ENCODE measurements around the gene STRIP2. TPM values are rescaled to one million over a fixed set of nuclear protein-coding genes. Genes with fewer than 3 reads are reported as not detected.

STRIP2 gene, protein sequence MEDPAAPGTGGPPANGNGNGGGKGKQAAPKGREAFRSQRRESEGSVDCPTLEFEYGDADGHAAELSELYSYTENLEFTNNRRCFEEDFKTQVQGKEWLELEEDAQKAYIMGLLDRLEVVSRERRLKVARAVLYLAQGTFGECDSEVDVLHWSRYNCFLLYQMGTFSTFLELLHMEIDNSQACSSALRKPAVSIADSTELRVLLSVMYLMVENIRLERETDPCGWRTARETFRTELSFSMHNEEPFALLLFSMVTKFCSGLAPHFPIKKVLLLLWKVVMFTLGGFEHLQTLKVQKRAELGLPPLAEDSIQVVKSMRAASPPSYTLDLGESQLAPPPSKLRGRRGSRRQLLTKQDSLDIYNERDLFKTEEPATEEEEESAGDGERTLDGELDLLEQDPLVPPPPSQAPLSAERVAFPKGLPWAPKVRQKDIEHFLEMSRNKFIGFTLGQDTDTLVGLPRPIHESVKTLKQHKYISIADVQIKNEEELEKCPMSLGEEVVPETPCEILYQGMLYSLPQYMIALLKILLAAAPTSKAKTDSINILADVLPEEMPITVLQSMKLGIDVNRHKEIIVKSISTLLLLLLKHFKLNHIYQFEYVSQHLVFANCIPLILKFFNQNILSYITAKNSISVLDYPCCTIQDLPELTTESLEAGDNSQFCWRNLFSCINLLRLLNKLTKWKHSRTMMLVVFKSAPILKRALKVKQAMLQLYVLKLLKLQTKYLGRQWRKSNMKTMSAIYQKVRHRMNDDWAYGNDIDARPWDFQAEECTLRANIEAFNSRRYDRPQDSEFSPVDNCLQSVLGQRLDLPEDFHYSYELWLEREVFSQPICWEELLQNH
- 1 to 10 TPM in 1 of 4 donors, under 1 TPM in 2, not detected in 1; 0.22 to 1.3 (median 0.95) TPM for polyA plus RNA-seq
- long read RNA-seq, donor 1 = 0 reads
- long read RNA-seq, donor 2 = 0 reads
- long read RNA-seq, donor 3 = 0 reads
- long read RNA-seq, donor 4 = 0 reads
- long read RNA-seq, donor 5 = 0 reads
- long read RNA-seq, donor 6 = 0 reads
- long read RNA-seq, donor 7, full-length matches to known transcripts = 7 of 330 reads
- long read RNA-seq, donor 7, partial matches to known transcripts = 323 of 330 reads
- long read RNA-seq, donor 7, other reads (novel, unspliced or antisense) = 0 of 330 reads
- long read RNA-seq, donor 8, full-length matches to known transcripts = 1 of 1 reads
- long read RNA-seq, donor 8, partial matches to known transcripts = 0 of 1 reads
- long read RNA-seq, donor 8, other reads (novel, unspliced or antisense) = 0 of 1 reads
- long read RNA-seq, donor 9 = 0 reads
- long read RNA-seq, donor 10, partial matches to known transcripts = 7 of 7 reads
- long read RNA-seq, donor 10, other reads (novel, unspliced or antisense) = 0 of 7 reads

DNA sequence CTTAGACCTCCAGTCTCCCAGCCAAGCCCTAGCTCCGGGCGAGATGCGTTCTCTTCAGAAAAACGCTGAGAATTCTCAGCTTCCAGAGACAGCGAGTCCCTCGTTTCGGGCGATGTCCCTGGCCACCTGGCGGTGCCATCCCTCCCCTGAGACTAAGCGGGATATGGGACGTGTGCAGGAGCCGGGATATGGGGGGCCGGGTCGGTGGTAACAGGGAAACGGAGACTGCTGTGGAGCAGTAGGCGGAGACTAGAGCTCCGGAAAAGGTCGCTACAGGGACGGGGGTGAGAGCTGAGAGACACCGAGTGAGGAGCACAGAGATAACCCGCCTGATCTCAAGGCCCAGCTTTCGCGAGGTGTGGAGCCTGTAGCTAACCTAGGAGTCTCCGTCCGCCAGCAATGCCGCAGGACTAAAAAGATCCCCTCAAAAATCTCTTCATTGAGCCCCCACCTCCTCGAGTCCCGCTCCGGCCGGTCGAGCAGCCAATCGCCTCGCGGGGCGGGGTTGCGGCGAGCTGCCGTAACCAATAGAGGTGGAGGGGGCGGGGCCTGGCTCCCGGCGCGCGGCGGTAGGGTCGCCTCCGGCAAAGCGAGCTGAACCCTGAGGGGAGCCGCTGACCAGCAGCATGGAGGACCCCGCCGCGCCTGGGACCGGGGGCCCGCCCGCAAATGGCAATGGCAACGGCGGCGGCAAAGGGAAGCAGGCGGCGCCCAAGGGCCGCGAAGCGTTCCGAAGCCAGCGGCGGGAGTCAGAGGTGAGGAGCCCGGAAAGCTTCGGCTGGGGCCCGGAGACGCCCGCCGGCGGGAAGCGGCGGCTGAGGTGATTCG is at the start of gene STRIP2:
Gene STRIP2, plus strand, starts transcription at position 586 of the 828 bp plus-strand sequence. Its CDS starts 41 bp downstream, at position 627.
- Histone ChIP-seq H3K9me3 (ENCODE audit: control insufficient read depth in 2 of 2, insufficient read depth in 1 of 2, low read depth in 1 of 2, low read length in 1 of 2) (no peaks in the 10 kb centered on the region), H3K27ac (ENCODE audit: low read depth in 1 of 3, low read length in 2 of 3) (peak within 1 kb of the TSS in 2 of 3 donors; percentile 39 to 66), H3K4me1 (ENCODE audit: control insufficient read depth in 3 of 3, insufficient read depth in 2 of 3, low read depth in 1 of 3, low read length in 2 of 3) (peaks cover 0 to 10% (median 8%) of the 10 kb centered on the region in 3 donors), H3K36me3 (ENCODE audit: control insufficient read depth in 3 of 3, insufficient read depth in 2 of 3, low read depth in 1 of 3, low read length in 3 of 3) (no peaks in the 10 kb centered on the region), H3K27me3 (ENCODE audit: control insufficient read depth in 3 of 3, insufficient read depth in 3 of 3, low read length in 3 of 3) (peaks cover 3 to 35% (median 4%) of the 10 kb centered on the region in 3 donors), H3K4me3 (ENCODE audit: low read depth in 1 of 3, low read length in 3 of 3) (peak within 1 kb of the TSS; percentile 70 to 76 (median 74))
- whole genome bisulfite sequencing, 3 donors = 0 to 1% (median 1%) methylated on average over 63 to 75 of the region's 75 CpGs
- DNase-seq = peak; percentile 83 to 93
- FAIRE-seq = no peak

DNA sequence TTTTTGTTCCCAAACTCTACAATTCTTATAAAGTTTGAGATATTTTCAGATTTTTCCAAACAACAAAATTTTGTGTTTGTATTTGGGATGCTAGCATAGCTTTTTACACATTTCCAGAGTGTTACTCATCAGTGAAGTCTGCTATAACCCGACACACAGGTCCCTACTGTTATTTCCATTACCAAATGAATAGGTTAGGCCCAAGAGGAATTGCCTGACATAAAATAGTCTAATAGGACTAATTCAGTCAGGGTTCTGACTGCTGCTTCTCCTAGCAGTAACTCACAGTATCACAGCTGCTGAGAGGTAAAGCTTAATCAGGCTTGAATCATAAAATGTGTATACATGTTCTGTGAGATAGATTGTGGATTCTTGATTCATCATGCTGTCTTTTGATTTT is 49.1 kb upstream of the STRIP2 start:
- Histone ChIP-seq H3K36me3 (ENCODE audit: control insufficient read depth in 3 of 3, insufficient read depth in 2 of 3, low read depth in 1 of 3, low read length in 3 of 3) (peaks cover 0 to 12% (median 9%) of the 10 kb centered on the region in 3 donors), H3K9me3 (ENCODE audit: control insufficient read depth in 2 of 2, insufficient read depth in 1 of 2, low read depth in 1 of 2, low read length in 1 of 2) (no peaks in the 10 kb centered on the region), H3K27me3 (ENCODE audit: control insufficient read depth in 3 of 3, insufficient read depth in 3 of 3, low read length in 3 of 3) (no peaks in the 10 kb centered on the region), H3K27ac (ENCODE audit: low read depth in 1 of 3, low read length in 2 of 3) (no peak overlapping the region), H3K4me1 (ENCODE audit: control insufficient read depth in 3 of 3, insufficient read depth in 2 of 3, low read depth in 1 of 3, low read length in 2 of 3) (no peaks in the 10 kb centered on the region), H3K4me3 (ENCODE audit: low read depth in 1 of 3, low read length in 3 of 3) (no peak overlapping the region)
- WGBS, 3 donors = 79 to 93% (median 84%) methylated on average over 1 of the region's 1 CpG
- FAIRE-seq (no peak), DNase-seq (no peak)

DNA sequence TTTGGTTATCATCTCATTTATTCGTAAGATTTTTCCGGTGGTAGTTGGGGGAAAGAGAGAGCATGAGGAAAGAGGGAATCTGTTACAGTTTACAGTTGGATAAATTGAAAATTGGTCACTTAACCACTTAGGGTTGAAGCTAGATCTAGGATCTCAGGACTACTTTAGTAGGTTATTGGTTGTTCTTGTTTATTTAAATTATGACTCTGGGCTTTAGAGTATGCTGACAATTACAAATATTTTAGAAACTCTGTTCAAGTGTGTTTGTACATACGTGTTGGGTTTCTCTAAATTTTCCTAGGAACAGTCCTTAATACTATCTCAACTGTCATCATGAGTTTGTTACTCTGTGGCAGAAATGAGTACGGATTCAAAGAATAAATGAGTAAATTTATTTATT is 48.6 kb upstream of the STRIP2 start:
- Histone ChIP-seq H3K27me3 (ENCODE audit: control insufficient read depth in 3 of 3, insufficient read depth in 3 of 3, low read length in 3 of 3) (no peaks in the 10 kb centered on the region), H3K36me3 (ENCODE audit: control insufficient read depth in 3 of 3, insufficient read depth in 2 of 3, low read depth in 1 of 3, low read length in 3 of 3) (peaks cover 0 to 14% (median 9%) of the 10 kb centered on the region in 3 donors), H3K4me1 (ENCODE audit: control insufficient read depth in 3 of 3, insufficient read depth in 2 of 3, low read depth in 1 of 3, low read length in 2 of 3) (peaks cover 0 to 2% (median 0%) of the 10 kb centered on the region in 3 donors), H3K27ac (ENCODE audit: low read depth in 1 of 3, low read length in 2 of 3) (no peak overlapping the region), H3K9me3 (ENCODE audit: control insufficient read depth in 2 of 2, insufficient read depth in 1 of 2, low read depth in 1 of 2, low read length in 1 of 2) (no peaks in the 10 kb centered on the region), H3K4me3 (ENCODE audit: low read depth in 1 of 3, low read length in 3 of 3) (no peak overlapping the region)
- WGBS, 3 donors = 93 to 96% (median 94%) methylated on average over 4 of the region's 4 CpGs
- FAIRE-seq = no peak
- DNase-seq = no peak

DNA sequence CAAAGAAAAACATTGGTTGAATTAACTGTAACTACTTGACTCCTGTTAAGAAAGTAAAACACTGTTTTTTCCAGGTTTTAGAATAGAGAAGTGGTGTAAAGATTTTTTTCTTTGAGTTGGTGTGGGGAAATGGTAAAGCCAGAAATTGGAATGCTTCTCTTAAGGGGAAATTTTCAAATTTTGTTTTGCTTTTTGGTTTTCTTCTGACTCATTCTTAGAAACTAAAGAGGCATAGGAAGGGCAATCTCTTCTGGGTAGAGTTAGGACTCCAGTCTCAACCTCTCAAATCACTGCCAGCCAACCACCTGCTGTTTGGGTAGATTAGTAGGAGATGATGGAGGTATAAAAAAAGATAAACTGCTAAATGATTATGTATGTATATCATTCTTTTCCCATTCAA is 47.7 kb upstream of the STRIP2 start:
- no peak overlapping the region for H3K27ac ChIP-seq (ENCODE audit: low read depth in 1 of 3, low read length in 2 of 3)
- no peaks in the 10 kb centered on the region for H3K9me3 ChIP-seq (ENCODE audit: control insufficient read depth in 2 of 2, insufficient read depth in 1 of 2, low read depth in 1 of 2, low read length in 1 of 2)
- H3K4me1 ChIP-seq (ENCODE audit: control insufficient read depth in 3 of 3, insufficient read depth in 2 of 3, low read depth in 1 of 3, low read length in 2 of 3) = peaks cover 0 to 3% (median 0%) of the 10 kb centered on the region in 3 donors
- H3K27me3 ChIP-seq (ENCODE audit: control insufficient read depth in 3 of 3, insufficient read depth in 3 of 3, low read length in 3 of 3) = no peaks in the 10 kb centered on the region
- DNase-seq (no peak), FAIRE-seq (no peak)
- no peak overlapping the region for H3K4me3 ChIP-seq (ENCODE audit: low read depth in 1 of 3, low read length in 3 of 3)
- peaks cover 0 to 14% (median 7%) of the 10 kb centered on the region in 3 donors for H3K36me3 ChIP-seq (ENCODE audit: control insufficient read depth in 3 of 3, insufficient read depth in 2 of 3, low read depth in 1 of 3, low read length in 3 of 3)

DNA sequence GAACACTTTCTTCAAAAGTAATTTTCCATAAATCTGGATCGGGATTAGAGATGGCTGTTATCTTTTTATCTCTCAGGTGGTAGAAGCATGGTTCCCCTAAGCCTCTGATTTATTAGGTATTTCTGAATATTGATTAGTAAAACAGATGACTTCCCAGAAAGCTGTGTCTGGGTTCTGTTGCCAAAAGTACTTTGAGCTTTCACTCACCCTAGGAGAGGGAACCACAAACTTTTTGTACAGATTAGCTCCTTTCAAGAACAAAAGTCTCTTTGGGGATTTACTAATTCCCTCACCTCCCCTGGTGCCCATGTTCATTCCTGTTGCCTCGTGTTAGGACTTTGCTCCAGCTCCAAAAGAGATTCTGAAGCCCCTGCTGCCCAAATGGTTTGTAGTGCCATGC is 46.7 kb upstream of the STRIP2 start:
- Histone ChIP-seq H3K4me1 (ENCODE audit: control insufficient read depth in 3 of 3, insufficient read depth in 2 of 3, low read depth in 1 of 3, low read length in 2 of 3) (peaks cover 0 to 3% (median 0%) of the 10 kb centered on the region in 3 donors), H3K36me3 (ENCODE audit: control insufficient read depth in 3 of 3, insufficient read depth in 2 of 3, low read depth in 1 of 3, low read length in 3 of 3) (peaks cover 0 to 15% (median 5%) of the 10 kb centered on the region in 3 donors), H3K27me3 (ENCODE audit: control insufficient read depth in 3 of 3, insufficient read depth in 3 of 3, low read length in 3 of 3) (no peaks in the 10 kb centered on the region), H3K9me3 (ENCODE audit: control insufficient read depth in 2 of 2, insufficient read depth in 1 of 2, low read depth in 1 of 2, low read length in 1 of 2) (no peaks in the 10 kb centered on the region), H3K27ac (ENCODE audit: low read depth in 1 of 3, low read length in 2 of 3) (no peak overlapping the region), H3K4me3 (ENCODE audit: low read depth in 1 of 3, low read length in 3 of 3) (no peak overlapping the region)
- FAIRE-seq (no peak), DNase-seq (no peak)
- WGBS, 3 donors = 65 to 81% (median 76%) methylated on average over 2 of the region's 2 CpGs

DNA sequence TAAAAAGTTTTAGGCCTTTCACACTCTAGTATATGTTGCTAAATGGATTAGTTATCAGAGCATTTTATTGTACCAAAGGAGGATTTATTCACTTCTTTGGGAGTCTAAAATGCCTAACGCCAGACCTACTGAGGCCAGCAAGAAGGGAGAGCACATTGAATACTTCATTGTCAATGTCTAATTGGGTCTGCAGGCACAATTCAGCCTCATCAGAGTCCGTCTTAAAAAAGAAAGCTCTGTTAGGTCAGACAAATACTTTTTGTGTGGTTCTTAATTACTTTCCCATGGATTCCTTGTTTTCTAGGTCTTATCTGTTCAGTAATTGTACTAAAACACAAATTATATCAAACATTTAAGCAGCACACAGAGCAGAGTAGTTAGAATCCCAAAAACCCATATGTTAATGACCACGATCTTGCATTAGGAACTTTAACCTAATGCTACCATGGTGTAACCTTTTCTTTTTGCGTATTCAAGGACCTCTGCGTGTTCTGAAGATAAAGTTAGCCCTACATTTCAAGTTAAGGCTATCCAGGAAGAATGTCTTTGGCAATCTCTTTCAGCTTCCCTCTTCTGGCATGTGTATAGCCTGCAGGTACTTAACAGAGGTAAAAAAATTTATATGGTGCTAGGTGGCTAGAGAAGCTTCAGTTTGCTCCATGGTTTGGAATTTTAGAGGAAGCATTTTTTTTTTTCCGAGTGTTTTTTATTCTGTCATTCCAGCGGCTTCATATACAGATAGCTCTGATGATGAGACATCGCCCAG is 45.7 kb upstream of the STRIP2 start:
- no peak for FAIRE-seq
- DNase-seq = no peak

DNA sequence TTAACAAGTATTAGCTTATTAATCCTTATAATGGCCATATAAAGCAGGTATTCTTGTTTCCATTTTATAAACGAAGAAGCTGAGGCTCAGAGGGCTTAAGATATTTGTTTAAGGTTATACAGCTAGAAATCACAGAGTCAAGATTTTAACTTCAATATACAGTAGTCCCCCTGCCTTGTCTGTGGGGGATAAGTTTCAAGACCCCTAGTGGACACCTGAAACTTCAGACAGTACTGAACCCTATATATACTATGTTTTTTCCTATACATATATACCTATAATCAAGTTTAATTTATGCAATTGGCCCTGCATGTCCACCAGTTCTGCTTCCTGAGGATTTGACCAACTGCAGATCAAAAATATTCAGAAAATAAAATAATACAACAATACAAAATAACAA is 44.4 kb upstream of the STRIP2 start:
- Histone ChIP-seq H3K36me3 (ENCODE audit: control insufficient read depth in 3 of 3, insufficient read depth in 2 of 3, low read depth in 1 of 3, low read length in 3 of 3) (peaks cover 0 to 15% (median 6%) of the 10 kb centered on the region in 3 donors), H3K9me3 (ENCODE audit: control insufficient read depth in 2 of 2, insufficient read depth in 1 of 2, low read depth in 1 of 2, low read length in 1 of 2) (no peaks in the 10 kb centered on the region), H3K4me3 (ENCODE audit: low read depth in 1 of 3, low read length in 3 of 3) (no peak overlapping the region), H3K27ac (ENCODE audit: low read depth in 1 of 3, low read length in 2 of 3) (no peak overlapping the region), H3K4me1 (ENCODE audit: control insufficient read depth in 3 of 3, insufficient read depth in 2 of 3, low read depth in 1 of 3, low read length in 2 of 3) (peaks cover 0 to 3% (median 0%) of the 10 kb centered on the region in 3 donors), H3K27me3 (ENCODE audit: control insufficient read depth in 3 of 3, insufficient read depth in 3 of 3, low read length in 3 of 3) (no peaks in the 10 kb centered on the region)
- DNase-seq = no peak
- FAIRE-seq = no peak
- WGBS, 3 donors = 50 to 69% (median 55%) methylated on average over 1 of the region's 1 CpG

More for the DNA sequence above, 45.7 kb upstream of the STRIP2 start:
- H3K4me3 ChIP-seq (ENCODE audit: low read depth in 1 of 3, low read length in 3 of 3) = no peak overlapping the region
- H3K9me3 ChIP-seq (ENCODE audit: control insufficient read depth in 2 of 2, insufficient read depth in 1 of 2, low read depth in 1 of 2, low read length in 1 of 2) = no peaks in the 10 kb centered on the region
- no peak overlapping the region for H3K27ac ChIP-seq (ENCODE audit: low read depth in 1 of 3, low read length in 2 of 3)
- H3K36me3 ChIP-seq (ENCODE audit: control insufficient read depth in 3 of 3, insufficient read depth in 2 of 3, low read depth in 1 of 3, low read length in 3 of 3) = peaks cover 0 to 15% (median 2%) of the 10 kb centered on the region in 3 donors
- 94 to 95% (median 94%) methylated on average over 8 of the region's 8 CpGs for WGBS, 3 donors
- H3K4me1 ChIP-seq (ENCODE audit: control insufficient read depth in 3 of 3, insufficient read depth in 2 of 3, low read depth in 1 of 3, low read length in 2 of 3) = peaks cover 0 to 3% (median 0%) of the 10 kb centered on the region in 3 donors
- no peaks in the 10 kb centered on the region for H3K27me3 ChIP-seq (ENCODE audit: control insufficient read depth in 3 of 3, insufficient read depth in 3 of 3, low read length in 3 of 3)

Data from small intestine (tissue), 16 donors.